GM23248 (cell line): ENCODE results near the gene DPYD.

Source experiments
- EZH2 ChIP-seq: fragments of 200-600 bp; sonication (generic); IDR thresholded peaks from 2 replicates; pipeline ENCODE4 v1.6.1; 2018; ENCODE audit warnings: antibody characterized with exemption, mild to moderate bottlenecking; ENCODE audit not compliant: insufficient read depth, poor library complexity, severe bottlenecking
- EZH2phosphoT487 ChIP-seq: fragments of 200-600 bp; sonication (generic); IDR thresholded peaks from 2 replicates; pipeline ENCODE4 v1.6.1; 2018; ENCODE audit warnings: antibody characterized with exemption, moderate library complexity, mild to moderate bottlenecking, low read depth; ENCODE audit not compliant: insufficient read depth

DNA sequence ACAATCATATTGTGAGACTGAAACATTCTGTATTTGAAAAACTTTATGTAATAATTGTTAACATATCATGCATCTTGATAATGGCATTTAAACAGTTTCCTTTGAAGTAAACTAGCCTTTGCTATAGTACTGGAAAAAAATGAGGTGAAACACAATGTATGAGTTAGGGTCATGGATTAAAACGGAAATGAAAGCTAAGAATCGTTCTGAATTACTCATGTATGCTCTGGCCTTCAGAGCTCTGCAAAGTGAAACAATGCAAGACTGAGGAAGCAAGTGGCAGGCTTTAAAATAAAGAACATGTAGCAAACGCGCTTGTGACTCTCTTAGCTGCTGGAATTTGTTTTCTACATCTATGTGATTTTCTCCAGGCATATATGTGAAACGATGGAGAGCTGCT, 317.1 kb downstream of the DPYD start:
- TF ChIP-seq EZH2phosphoT487 (no peak), EZH2 (no peak)
